A673 (cell line): ENCODE measurements around the gene MAL. TPM values are rescaled to one million over a fixed set of nuclear protein-coding genes. Genes with fewer than 3 reads are reported as not detected.

Source experiments
- BruUV-seq: library from RNA; stranded (reverse); fragments of 400-500 nt; replicated peaks from 2 replicates; lab custom pipeline; 2021; lab: Mats Ljungman, UMichigan
- CTCF ChIA-PET: fragments of 300-600 bp; sonication (Branson Sonifier 250); formaldehyde crosslinking; loops from one replicate; lab custom pipeline; 2022; ENCODE audit warnings: antibody characterized with exemption; lab: Charles Lee
- POLR2A ChIA-PET: fragments of 300-600 bp; sonication (Branson Sonifier 250); formaldehyde crosslinking; loops from one replicate; lab custom pipeline; 2022; ENCODE audit warnings: antibody characterized with exemption; ENCODE audit not compliant: low non-redundant PET; lab: Charles Lee
- DNase-seq: peaks from one replicate; pipeline ENCODE4 v3.0.0-alpha.2; 2015; ENCODE audit warnings: low spot score
- H3K27ac ChIP-seq: fragments of 200-600 bp; sonication (generic); 2 replicates; pipeline ENCODE4 v1.5.1; 2016; ENCODE audit warnings: mixed run types, low read depth, mild to moderate bottlenecking, mixed read lengths, antibody characterized with exemption, low read length; ENCODE audit not compliant: poor library complexity, severe bottlenecking
- H3K27me3 ChIP-seq: fragments of 200-600 bp; sonication (generic); replicated peaks from 2 replicates; pipeline ENCODE4 v1.6.1; 2017; ENCODE audit warnings: mixed run types, low read depth, mild to moderate bottlenecking, mixed read lengths, antibody characterized with exemption, low read length; ENCODE audit not compliant: insufficient read depth, poor library complexity
- H3K36me3 ChIP-seq: fragments of 200-600 bp; sonication (generic); 2 replicates; pipeline ENCODE4 v1.6.1; 2016; ENCODE audit warnings: mixed run types, mild to moderate bottlenecking, mixed read lengths, antibody characterized with exemption, low read length; ENCODE audit not compliant: insufficient read depth, poor library complexity, severe bottlenecking
- H3K4me1 ChIP-seq: fragments of 200-600 bp; sonication (generic); 2 replicates; pipeline ENCODE4 v1.6.1; 2017; ENCODE audit warnings: mixed run types, mild to moderate bottlenecking, mixed read lengths, antibody characterized with exemption, low read length; ENCODE audit not compliant: insufficient read depth, poor library complexity, severe bottlenecking
- H3K4me3 ChIP-seq: fragments of 200-600 bp; sonication (generic); 2 replicates; pipeline ENCODE4 v1.5.1; 2016; ENCODE audit warnings: low read depth, mixed run types, mild to moderate bottlenecking, mixed read lengths, low read length; ENCODE audit not compliant: poor library complexity, severe bottlenecking
- H3K9me3 ChIP-seq: fragments of 200-600 bp; sonication (generic); 2 replicates; pipeline ENCODE4 v1.6.1; 2016; ENCODE audit warnings: mixed run types, low read depth, mild to moderate bottlenecking, mixed read lengths, antibody characterized with exemption, low read length; ENCODE audit not compliant: poor library complexity, severe bottlenecking
- CTCF ChIP-seq: fragments of 300-800, 200-600 bp; sonication (generic); conservative IDR thresholded peaks from 2 replicates; pipeline ENCODE4 v1.5.1; 2017; ENCODE audit warnings: low read depth, mild to moderate bottlenecking, antibody characterized with exemption, low read length, moderate library complexity, mixed read lengths
- EZH2 ChIP-seq: fragments of 200-600 bp; sonication (generic); IDR thresholded peaks from 2 replicates; pipeline ENCODE4 v1.6.1; 2017; ENCODE audit warnings: borderline replicate concordance, low read depth, mild to moderate bottlenecking, mixed read lengths, antibody characterized with exemption, low read length; ENCODE audit not compliant: poor library complexity, severe bottlenecking
- intact Hi-C: fragments of 100-400 bp; cut with micrococcal nuclease; formaldehyde crosslinking; loops from one replicate; pipeline ENCODE4 v1.10.0; 2022; ENCODE audit not compliant: unreplicated experiment
- total RNA-seq: library from RNA; stranded (reverse); gene quantifications from 2 replicates; pipeline ENCODE4 v1.2.3, GENCODE V29; 2021

Gene MAL
- total RNA-seq, 1 experiment from 2014 or later = not detected

- no peak overlapping the region for H3K4me3 ChIP-seq
- no peaks in the 10 kb centered on the region for H3K36me3 ChIP-seq
- ChIA-PET CTCF (no interaction called here), POLR2A (no interaction called here)
- no peak for TF ChIP-seq EZH2
- no peak for TF ChIP-seq CTCF
- H3K9me3 ChIP-seq = no peaks in the 10 kb centered on the region
- no peak for DNase-seq
- intact Hi-C loops = no loop called here
- H3K27me3 ChIP-seq = no peaks in the 10 kb centered on the region
- no TSS peak for BruUV-seq
- no peak overlapping the region for H3K27ac ChIP-seq
- H3K4me1 ChIP-seq = peaks cover 16% of the 10 kb centered on the region
Measured at GRCh38 chr2:94994914-94995552, 30.5 kb upstream of the MAL start.

DNA sequence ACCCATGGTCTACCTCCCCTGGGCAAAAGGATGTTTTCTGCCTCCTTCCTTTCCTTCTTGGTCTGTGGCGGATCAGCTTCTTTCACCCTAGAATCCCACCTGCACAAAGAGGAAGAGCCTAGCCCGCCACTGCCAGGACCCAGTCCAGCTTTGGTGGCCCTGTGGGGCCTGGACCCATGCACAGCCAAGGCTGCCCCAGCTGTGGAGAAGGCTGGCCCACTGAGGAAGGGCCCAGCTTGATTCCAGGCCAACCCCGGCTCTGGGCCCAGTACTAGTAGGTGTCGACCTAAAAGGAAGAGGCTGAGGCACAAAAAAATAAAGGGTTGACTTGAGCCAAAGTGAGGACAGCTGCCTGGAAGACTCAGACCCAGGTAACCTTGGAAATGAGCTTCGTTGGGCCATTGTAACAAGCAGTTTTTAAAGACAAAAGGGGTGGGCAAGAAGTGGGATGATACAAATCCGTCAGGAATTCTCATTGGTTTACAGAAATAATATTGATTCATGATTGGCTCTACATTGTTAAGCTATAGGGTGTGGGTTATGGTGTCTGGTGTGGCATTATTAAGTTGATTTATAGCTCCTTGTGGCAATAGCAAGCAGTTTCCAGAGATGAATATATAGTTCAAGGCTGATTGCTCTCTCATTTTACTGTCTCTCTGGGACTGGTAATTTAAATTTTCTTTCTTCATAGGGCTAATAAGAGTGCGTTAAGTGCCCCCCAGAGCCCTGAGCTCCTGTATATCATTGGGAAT, 29.8 kb upstream of the MAL start:
- intact Hi-C loops = no loop called here
- no peaks in the 10 kb centered on the region for H3K9me3 ChIP-seq
- ChIA-PET POLR2A (interaction anchor here (0.5 kb wide), 1 partner anchor 25 kb away, joined by 4 read pairs; no protein-coding TSS in a partner anchor), CTCF (interaction anchor here (1.0 to 1.4 kb wide), 3 partner anchors 9 to 120 kb away, joined by 3 to 10 read pairs (median 9); no protein-coding TSS in a partner anchor)
- no peaks in the 10 kb centered on the region for H3K27me3 ChIP-seq
- no peaks in the 10 kb centered on the region for H3K36me3 ChIP-seq
- BruUV-seq = no TSS peak
- peaks cover 16% of the 10 kb centered on the region for H3K4me1 ChIP-seq
- H3K4me3 ChIP-seq = no peak overlapping the region
- TF ChIP-seq CTCF = no peak
- TF ChIP-seq EZH2 = no peak
- DNase-seq = no peak
- no peak overlapping the region for H3K27ac ChIP-seq

DNA sequence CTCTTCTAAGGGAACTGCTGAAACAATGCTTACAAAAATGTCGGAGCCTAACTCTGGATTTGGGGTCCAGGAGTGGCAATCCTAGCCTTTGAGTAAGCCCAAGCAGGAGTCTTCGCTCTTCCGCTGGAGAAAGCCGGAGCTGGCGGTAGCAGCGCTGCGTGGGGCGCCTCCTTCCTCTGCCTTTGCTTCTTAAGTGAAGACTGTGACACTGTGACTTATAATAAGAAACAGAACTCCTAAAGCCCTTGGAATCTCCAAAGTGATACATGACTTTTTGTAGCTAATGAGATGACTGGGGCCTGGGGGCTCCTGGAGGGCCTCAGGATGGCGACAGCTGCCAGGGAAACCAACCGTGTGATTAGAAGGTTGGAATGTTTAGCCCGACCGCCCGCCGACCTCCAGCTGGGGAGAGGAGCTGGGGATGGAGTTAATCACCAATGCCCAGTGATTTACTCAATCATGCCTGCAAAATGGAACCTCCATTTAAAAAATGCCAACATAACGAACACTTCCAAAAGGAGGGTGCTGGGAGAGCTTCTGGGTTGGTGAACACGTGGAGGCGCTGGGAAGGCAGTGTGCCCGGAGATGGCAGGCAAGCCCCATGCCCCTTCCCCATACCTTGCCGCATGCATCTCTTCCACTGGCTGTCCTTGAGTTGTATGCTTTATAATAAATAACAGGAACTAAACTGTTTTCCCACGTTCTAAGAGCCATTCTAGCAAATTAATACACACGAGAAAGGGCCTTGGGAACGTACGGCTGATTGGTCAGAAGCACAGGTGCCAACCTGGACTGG, 29.0 kb upstream of the MAL start:
- no TSS peak for BruUV-seq
- DNase-seq = peak; percentile 56
- ChIA-PET POLR2A (interaction anchor here (0.5 to 0.6 kb wide), 2 partner anchors 25 to 85 kb away, joined by 3 to 4 read pairs; no protein-coding TSS in a partner anchor), CTCF (interaction anchor here (1.0 to 1.4 kb wide), 3 partner anchors 10 to 119 kb away, joined by 3 to 10 read pairs (median 9); no protein-coding TSS in a partner anchor)
- H3K27ac ChIP-seq = no peak overlapping the region
- H3K36me3 ChIP-seq = no peaks in the 10 kb centered on the region
- intact Hi-C loops = no loop called here
- H3K4me3 ChIP-seq = no peak overlapping the region
- peaks cover 16% of the 10 kb centered on the region for H3K4me1 ChIP-seq
- no peaks in the 10 kb centered on the region for H3K9me3 ChIP-seq
- no peaks in the 10 kb centered on the region for H3K27me3 ChIP-seq
- TF ChIP-seq EZH2 = no peak
- TF ChIP-seq CTCF = no peak
